GM23338 (cell line): ENCODE measurements around the gene TMEM120B. TPM values are rescaled to one million over a fixed set of nuclear protein-coding genes. Genes with fewer than 3 reads are reported as not detected.

Experiments
- ATAC-seq: fragments of 200-7000 bp; cut with Tn5 transposase; 3 replicates; pipeline ENCODE4 v1.9.1; 2020
- DNase-seq: peaks from one replicate; pipeline ENCODE4 v3.0.0-alpha.2; 2015; ENCODE audit warnings: low spot score
- H2AFZ ChIP-seq: fragments of 200-600 bp; sonication (generic); 2 replicates; pipeline ENCODE4 v1.8.0; 2016; ENCODE audit warnings: antibody characterized with exemption, mild to moderate bottlenecking, moderate library complexity
- H3F3A ChIP-seq: fragments of 200-600 bp; sonication (generic); replicated peaks from 2 replicates; pipeline ENCODE4 v1.8.0; 2017; ENCODE audit warnings: antibody characterized with exemption, mixed run types, low read depth
- H3K27ac ChIP-seq: fragments of 200-600 bp; sonication (generic); 2 replicates; pipeline ENCODE4 v1.6.1; 2016; ENCODE audit warnings: low read depth
- H3K27me3 ChIP-seq: fragments of 200-600 bp; sonication (generic); 2 replicates; pipeline ENCODE4 v1.8.0; 2016; ENCODE audit warnings: mild to moderate bottlenecking, mixed run types, moderate library complexity; ENCODE audit not compliant: insufficient read depth
- H3K36me3 ChIP-seq: fragments of 200-600 bp; sonication (generic); 2 replicates; pipeline ENCODE4 v1.8.0; 2016; ENCODE audit warnings: mild to moderate bottlenecking; ENCODE audit not compliant: insufficient read depth
- H3K4me1 ChIP-seq: fragments of 200-600 bp; sonication (generic); 2 replicates; pipeline ENCODE4 v1.8.0; 2016; ENCODE audit warnings: mild to moderate bottlenecking, moderate library complexity; ENCODE audit not compliant: insufficient read depth
- H3K4me2 ChIP-seq: fragments of 200-600 bp; sonication (generic); 2 replicates; pipeline ENCODE4 v1.7.1; 2017; ENCODE audit warnings: mixed run types
- H3K4me3 ChIP-seq: fragments of 200-600 bp; sonication (generic); 2 replicates; pipeline ENCODE4 v1.6.1; 2016; ENCODE audit warnings: mixed run types
- H3K79me2 ChIP-seq: fragments of 200-600 bp; sonication (generic); replicated peaks from 2 replicates; pipeline ENCODE4 v1.8.0; 2017; ENCODE audit warnings: mild to moderate bottlenecking; ENCODE audit not compliant: insufficient read depth
- H3K9me2 ChIP-seq: fragments of 200-600 bp; sonication (generic); 2 replicates; pipeline ENCODE4 v1.8.0; 2017; ENCODE audit not compliant: insufficient read depth
- H4K20me1 ChIP-seq: fragments of 200-600 bp; sonication (generic); replicated peaks from 2 replicates; pipeline ENCODE4 v1.8.0; 2017; ENCODE audit warnings: mild to moderate bottlenecking; ENCODE audit not compliant: insufficient read depth
- H3K27ac Mint-ChIP-seq: 2 replicates; pipeline ENCODE4 v1.8.0; 2020; ENCODE audit warnings: inconsistent platforms, mild to moderate bottlenecking, moderate library complexity, mixed read lengths
- H3K27me3 Mint-ChIP-seq: 3 replicates; pipeline ENCODE4 v1.8.0; 2022; ENCODE audit warnings: low read depth, mild to moderate bottlenecking, moderate library complexity, mixed read lengths, inconsistent platforms; ENCODE audit not compliant: insufficient read depth, poor library complexity
- H3K36me3 Mint-ChIP-seq: 3 replicates; pipeline ENCODE4 v1.8.0; 2021; ENCODE audit warnings: low read depth, mild to moderate bottlenecking, inconsistent platforms, moderate library complexity, mixed read lengths
- H3K4me1 Mint-ChIP-seq: 3 replicates; pipeline ENCODE4 v1.8.0; 2020; ENCODE audit warnings: mild to moderate bottlenecking, inconsistent platforms, mixed read lengths
- H3K4me3 Mint-ChIP-seq: 3 replicates; pipeline ENCODE4 v1.8.0; 2021; ENCODE audit warnings: moderate library complexity, mild to moderate bottlenecking, inconsistent platforms, mixed read lengths
- H3K9me3 Mint-ChIP-seq: 3 replicates; pipeline ENCODE4 v1.8.0; 2020; ENCODE audit warnings: moderate library complexity, mild to moderate bottlenecking, inconsistent platforms, mixed read lengths
- CREB1 ChIP-seq: fragments of 250-450 bp; sonication (Bioruptor Pico); IDR thresholded peaks from 2 replicates; pipeline ENCODE4 v1.5.0; 2020; ENCODE audit warnings: low read depth, mild to moderate bottlenecking, moderate library complexity
- CTCF ChIP-seq, 2 experiments: fragments of 200-600 bp in 1 of 2; sonication (generic) in 1 of 2; conservative IDR thresholded peaks; 2 replicates each; pipeline versions ENCODE4 v1.5.1 to v1.6.1; 2016 to 2017; ENCODE audit warnings: antibody characterized with exemption in 2 of 2, low read depth in 2 of 2, mild to moderate bottlenecking in 2 of 2, moderate library complexity in 1 of 2
- ETS1 ChIP-seq: IDR thresholded peaks from 2 replicates; pipeline ENCODE4 v1.6.1; 2016; ENCODE audit warnings: antibody characterized with exemption
- EZH2 ChIP-seq: fragments of 200-600 bp; sonication (generic); IDR thresholded peaks from one replicate; pipeline ENCODE4 v1.8.0; 2017; ENCODE audit warnings: antibody characterized with exemption, mild to moderate bottlenecking, low read depth; ENCODE audit not compliant: unreplicated experiment
- EZH2phosphoT487 ChIP-seq: fragments of 200-600 bp; sonication (generic); IDR thresholded peaks from one replicate; pipeline ENCODE4 v1.8.1; 2018; ENCODE audit warnings: antibody characterized with exemption; ENCODE audit not compliant: unreplicated experiment
- JUNB ChIP-seq: IDR thresholded peaks from one replicate; pipeline ENCODE4 v1.6.1; 2016; ENCODE audit warnings: antibody characterized with exemption; ENCODE audit not compliant: unreplicated experiment
- NANOG ChIP-seq: IDR thresholded peaks from 2 replicates; pipeline ENCODE4 v1.6.1; 2016; ENCODE audit warnings: antibody characterized with exemption, borderline replicate concordance
- POLR2AphosphoS5 ChIP-seq: IDR thresholded peaks from 2 replicates; pipeline ENCODE4 v1.6.1; 2016; ENCODE audit warnings: antibody characterized with exemption, low read depth
- STAT1 ChIP-seq: IDR thresholded peaks from one replicate; pipeline ENCODE4 v1.6.1; 2016; ENCODE audit warnings: antibody characterized with exemption; ENCODE audit not compliant: unreplicated experiment
- ZNF114 ChIP-seq: fragments of 250-450 bp; sonication (Bioruptor Pico); IDR thresholded peaks from 2 replicates; pipeline ENCODE4 v1.5.0; 2020; ENCODE audit warnings: mild to moderate bottlenecking, moderate library complexity
- ZNF331 ChIP-seq: fragments of 250-450 bp; sonication (Bioruptor Pico); IDR thresholded peaks from 2 replicates; pipeline ENCODE4 v1.5.0; 2020; ENCODE audit warnings: low read depth, mild to moderate bottlenecking, moderate library complexity
- ZNF462 ChIP-seq: fragments of 250-450 bp; sonication (Bioruptor Pico); IDR thresholded peaks from 2 replicates; pipeline ENCODE4 v1.5.0; 2020; ENCODE audit warnings: mild to moderate bottlenecking, moderate library complexity
- polyA plus RNA-seq: library from polyadenylated mRNA; unstranded; fragments of >200 nt; fragmentation: Nextera tagmentation; extraction: Ambion mirVana; gene quantifications from 2 replicates; pipeline ENCODE4 v1.2.1, GENCODE V29; 2016
- total RNA-seq: library from RNA; depleted of rRNA; stranded (reverse); fragments of >200 nt; shearing (Covaris generic); gene quantifications from 2 replicates; pipeline ENCODE4 v1.2.3, GENCODE V29; 2014
- TF ChIP-seq, protein P1 (sequence below): IDR thresholded peaks from one replicate; pipeline ENCODE4 v1.6.1; 2018; ENCODE audit warnings: antibody characterized with exemption; ENCODE audit not compliant: unreplicated experiment

The TMEM120B gene
- total and polyA plus RNA-seq, 2 experiments from 2014 or later, result 15.0 to 36.0 TPM

DNA sequence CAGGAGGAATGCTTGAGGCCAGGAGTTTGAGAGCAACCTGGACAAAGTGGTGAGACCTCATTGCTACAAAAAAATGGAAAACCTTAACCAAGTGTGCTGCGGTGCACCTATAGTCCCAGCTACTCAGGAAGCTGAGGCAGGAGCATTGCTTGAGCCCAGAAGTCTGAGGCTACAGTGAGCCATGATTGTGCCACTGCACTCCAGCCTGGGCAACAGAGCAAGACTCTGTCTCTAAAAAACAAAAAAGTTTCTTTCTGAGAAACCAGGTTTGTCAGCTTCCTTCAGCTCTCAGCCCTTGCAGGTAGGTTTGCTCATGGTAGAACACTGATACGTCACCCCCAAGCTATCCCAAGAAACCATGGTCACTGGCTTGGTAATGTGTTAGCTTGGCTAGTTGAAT lies 23.1 kb upstream of the TMEM120B start:
- DNase-seq (no peak), ATAC-seq (no peak)
- Histone ChIP-seq H3K27ac (no peak overlapping the region), H3K4me1 (no peaks in the 10 kb centered on the region), H3K79me2 (no peaks in the 10 kb centered on the region), H3K4me3 (no peak overlapping the region), H2AFZ (no peak overlapping the region), H3K4me2 (no peak overlapping the region), H3K27me3 (no peaks in the 10 kb centered on the region), H3K36me3 (no peaks in the 10 kb centered on the region), H4K20me1 (no peaks in the 10 kb centered on the region), H3F3A (0 out of 2 replicates have a peak, but pooled peaks cover 2% of the 10 kb centered on the region), H3K9me2 (no peaks in the 10 kb centered on the region)
- Mint-ChIP-seq H3K4me1 (peaks cover 2% of the 10 kb centered on the region; the same call in 1 of the 3 replicates), H3K4me3 (no peak overlapping the region), H3K27me3 (peaks cover 16% of the 10 kb centered on the region), H3K9me3 (no peaks in the 10 kb centered on the region; the same call in 2 of the 3 replicates), H3K36me3 (no peaks in the 10 kb centered on the region), H3K27ac (no peak overlapping the region)
- TF ChIP-seq ZNF462 (CRISPR knock-in tag) (no peak), NANOG (no peak), JUNB (no peak), ZNF331 (CRISPR knock-in tag) (no peak), POLR2AphosphoS5 (no peak), STAT1 (no peak), CTCF (conservative IDR thresholded peaks at IDR 0.05; ENCODE audit: low read depth in 2 of 2) (no peak), ETS1 (no peak), EZH2phosphoT487 (no peak), EZH2 (no peak), ZNF114 (CRISPR knock-in tag) (no peak), CREB1 (CRISPR knock-in tag) (no peak)
- TF ChIP-seq, protein P1, sequence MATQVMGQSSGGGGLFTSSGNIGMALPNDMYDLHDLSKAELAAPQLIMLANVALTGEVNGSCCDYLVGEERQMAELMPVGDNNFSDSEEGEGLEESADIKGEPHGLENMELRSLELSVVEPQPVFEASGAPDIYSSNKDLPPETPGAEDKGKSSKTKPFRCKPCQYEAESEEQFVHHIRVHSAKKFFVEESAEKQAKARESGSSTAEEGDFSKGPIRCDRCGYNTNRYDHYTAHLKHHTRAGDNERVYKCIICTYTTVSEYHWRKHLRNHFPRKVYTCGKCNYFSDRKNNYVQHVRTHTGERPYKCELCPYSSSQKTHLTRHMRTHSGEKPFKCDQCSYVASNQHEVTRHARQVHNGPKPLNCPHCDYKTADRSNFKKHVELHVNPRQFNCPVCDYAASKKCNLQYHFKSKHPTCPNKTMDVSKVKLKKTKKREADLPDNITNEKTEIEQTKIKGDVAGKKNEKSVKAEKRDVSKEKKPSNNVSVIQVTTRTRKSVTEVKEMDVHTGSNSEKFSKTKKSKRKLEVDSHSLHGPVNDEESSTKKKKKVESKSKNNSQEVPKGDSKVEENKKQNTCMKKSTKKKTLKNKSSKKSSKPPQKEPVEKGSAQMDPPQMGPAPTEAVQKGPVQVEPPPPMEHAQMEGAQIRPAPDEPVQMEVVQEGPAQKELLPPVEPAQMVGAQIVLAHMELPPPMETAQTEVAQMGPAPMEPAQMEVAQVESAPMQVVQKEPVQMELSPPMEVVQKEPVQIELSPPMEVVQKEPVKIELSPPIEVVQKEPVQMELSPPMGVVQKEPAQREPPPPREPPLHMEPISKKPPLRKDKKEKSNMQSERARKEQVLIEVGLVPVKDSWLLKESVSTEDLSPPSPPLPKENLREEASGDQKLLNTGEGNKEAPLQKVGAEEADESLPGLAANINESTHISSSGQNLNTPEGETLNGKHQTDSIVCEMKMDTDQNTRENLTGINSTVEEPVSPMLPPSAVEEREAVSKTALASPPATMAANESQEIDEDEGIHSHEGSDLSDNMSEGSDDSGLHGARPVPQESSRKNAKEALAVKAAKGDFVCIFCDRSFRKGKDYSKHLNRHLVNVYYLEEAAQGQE, result no peak
